ENCODE data around the gene TMEM147.

The TMEM147 gene

GRCh38 chr19:35562336-35562735, 16.9 kb downstream of the TMEM147 start:
- 69 to 71% methylated on average over 17 of the region's 17 CpGs for WGBS, 2 experiments
- no peaks in the 10 kb centered on the region for H3K9me3 ChIP-seq (ENCODE audit: control insufficient read depth, low read length)
- peaks cover 34% of the 10 kb centered on the region for H3K27me3 ChIP-seq (ENCODE audit: control insufficient read depth, insufficient read depth, low read length, poor library complexity, severe bottlenecking)
- H3K36me3 ChIP-seq (ENCODE audit: control insufficient read depth, insufficient read depth, low read length): no peaks in the 10 kb centered on the region
- H3K4me3 ChIP-seq (ENCODE audit: insufficient read depth, low read depth, low read length): no peak overlapping the region
- no peak overlapping the region for H3K27ac ChIP-seq (ENCODE audit: insufficient read depth, low read depth, low read length, poor library complexity, severe bottlenecking)
- no peaks in the 10 kb centered on the region for H3K4me1 ChIP-seq (ENCODE audit: control insufficient read depth, insufficient read depth, low read length)

- no peak overlapping the region for H3K27ac ChIP-seq (ENCODE audit: insufficient read depth, low read depth, low read length, poor library complexity, severe bottlenecking)
- no peaks in the 10 kb centered on the region for H3K4me1 ChIP-seq (ENCODE audit: control insufficient read depth, insufficient read depth, low read length)
- no peaks in the 10 kb centered on the region for H3K9me3 ChIP-seq (ENCODE audit: control insufficient read depth, low read length)
- H3K27me3 ChIP-seq (ENCODE audit: control insufficient read depth, insufficient read depth, low read length, poor library complexity, severe bottlenecking): peaks cover 32% of the 10 kb centered on the region
- WGBS, 2 experiments: 62 to 66% methylated on average over 2 of the region's 2 CpGs
- H3K4me3 ChIP-seq (ENCODE audit: insufficient read depth, low read depth, low read length): no peak overlapping the region
- no peaks in the 10 kb centered on the region for H3K36me3 ChIP-seq (ENCODE audit: control insufficient read depth, insufficient read depth, low read length)
Measured at GRCh38 chr19:35562776-35563175, 17.4 kb downstream of the TMEM147 start.

- no peaks in the 10 kb centered on the region for H3K9me3 ChIP-seq (ENCODE audit: control insufficient read depth, low read length)
- H3K27me3 ChIP-seq (ENCODE audit: control insufficient read depth, insufficient read depth, low read length, poor library complexity, severe bottlenecking): peaks cover 27% of the 10 kb centered on the region
- WGBS, 2 experiments: 83 to 84% methylated on average over 15 of the region's 15 CpGs
- H3K4me1 ChIP-seq (ENCODE audit: control insufficient read depth, insufficient read depth, low read length): no peaks in the 10 kb centered on the region
- no peak within 1 kb of the TSS for H3K27ac ChIP-seq (ENCODE audit: insufficient read depth, low read depth, low read length, poor library complexity, severe bottlenecking)
- no peak within 1 kb of the TSS for H3K4me3 ChIP-seq (ENCODE audit: insufficient read depth, low read depth, low read length)
- H3K36me3 ChIP-seq (ENCODE audit: control insufficient read depth, insufficient read depth, low read length): no peaks in the 10 kb centered on the region
Measured at GRCh38 chr19:35563207-35563829, 17.9 kb downstream of the TMEM147 start, which contains the start of gene ATP4A. Gene ATP4A (minus strand): TSS chr19:35563658. CDS start chr19:35563629, 29 bp downstream.

GRCh38 chr19:35565016-35565856, 19.8 kb downstream of the TMEM147 start:
- H3K27me3 ChIP-seq (ENCODE audit: control insufficient read depth, insufficient read depth, low read length, poor library complexity, severe bottlenecking): peaks cover 8% of the 10 kb centered on the region
- no peaks in the 10 kb centered on the region for H3K9me3 ChIP-seq (ENCODE audit: control insufficient read depth, low read length)
- H3K36me3 ChIP-seq (ENCODE audit: control insufficient read depth, insufficient read depth, low read length): no peaks in the 10 kb centered on the region
- WGBS, 2 experiments: 87 to 89% methylated on average over 12 of the region's 12 CpGs
- no peak overlapping the region for H3K27ac ChIP-seq (ENCODE audit: insufficient read depth, low read depth, low read length, poor library complexity, severe bottlenecking)
- no peaks in the 10 kb centered on the region for H3K4me1 ChIP-seq (ENCODE audit: control insufficient read depth, insufficient read depth, low read length)
- no peak overlapping the region for H3K4me3 ChIP-seq (ENCODE audit: insufficient read depth, low read depth, low read length)

DNA sequence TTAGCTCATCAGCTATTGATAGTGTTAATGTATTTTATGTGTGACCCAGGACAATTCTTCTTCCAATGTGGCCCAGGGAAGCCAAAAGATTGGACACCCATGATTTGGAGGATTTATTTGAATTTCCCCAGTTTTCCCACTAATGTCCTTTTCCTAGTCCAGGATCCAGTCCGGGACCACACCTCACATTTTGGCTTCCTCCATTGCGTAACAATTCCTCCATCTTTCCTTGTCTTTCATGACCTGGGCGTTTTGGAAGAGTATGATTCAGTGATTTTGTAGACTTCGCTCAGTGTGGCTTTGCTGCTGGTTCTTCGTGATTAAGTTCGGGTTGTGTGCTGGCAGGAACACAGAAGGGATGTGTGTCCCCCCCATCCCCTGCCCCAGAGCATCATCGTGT, 21.3 kb downstream of the TMEM147 start:
- H3K27ac ChIP-seq (ENCODE audit: insufficient read depth, low read depth, low read length, poor library complexity, severe bottlenecking): no peak overlapping the region
- H3K27me3 ChIP-seq (ENCODE audit: control insufficient read depth, insufficient read depth, low read length, poor library complexity, severe bottlenecking): no peaks in the 10 kb centered on the region
- H3K9me3 ChIP-seq (ENCODE audit: control insufficient read depth, low read length): no peaks in the 10 kb centered on the region
- H3K4me3 ChIP-seq (ENCODE audit: insufficient read depth, low read depth, low read length): no peak overlapping the region
- H3K36me3 ChIP-seq (ENCODE audit: control insufficient read depth, insufficient read depth, low read length): no peaks in the 10 kb centered on the region
- no peaks in the 10 kb centered on the region for H3K4me1 ChIP-seq (ENCODE audit: control insufficient read depth, insufficient read depth, low read length)
- 87 to 91% methylated on average over 7 of the region's 7 CpGs for WGBS, 2 experiments

DNA sequence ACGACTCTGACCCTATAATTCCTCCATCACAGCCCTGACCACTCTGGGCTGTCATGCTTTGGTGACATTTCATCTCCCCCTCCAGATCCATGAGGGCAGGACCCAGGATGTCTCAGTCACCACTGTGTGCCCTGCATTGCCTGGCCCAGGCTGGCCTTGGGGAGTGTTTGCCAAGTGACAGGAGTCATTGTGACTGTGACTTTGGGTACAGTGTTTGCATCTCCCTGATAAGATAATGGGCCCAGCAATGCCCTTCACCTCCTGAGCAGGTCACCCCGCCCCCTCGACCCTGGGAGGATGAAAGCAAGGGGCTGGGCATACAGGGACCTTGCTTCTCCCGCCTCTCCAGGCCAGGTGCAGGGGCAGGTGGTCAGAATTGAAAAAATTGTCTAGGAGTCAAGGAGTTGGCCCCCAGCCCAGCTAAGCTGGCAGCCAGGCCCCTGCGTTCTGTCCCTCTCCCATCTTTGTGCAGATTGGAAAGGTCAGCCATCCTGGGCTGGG, 23.9 kb downstream of the TMEM147 start:
- H3K4me3 ChIP-seq (ENCODE audit: insufficient read depth, low read depth, low read length): no peak overlapping the region
- no peaks in the 10 kb centered on the region for H3K36me3 ChIP-seq (ENCODE audit: control insufficient read depth, insufficient read depth, low read length)
- H3K27me3 ChIP-seq (ENCODE audit: control insufficient read depth, insufficient read depth, low read length, poor library complexity, severe bottlenecking): no peaks in the 10 kb centered on the region
- no peak overlapping the region for H3K27ac ChIP-seq (ENCODE audit: insufficient read depth, low read depth, low read length, poor library complexity, severe bottlenecking)
- WGBS, 2 experiments: 80 to 82% methylated on average over 5 of the region's 5 CpGs
- H3K9me3 ChIP-seq (ENCODE audit: control insufficient read depth, low read length): no peaks in the 10 kb centered on the region
- H3K4me1 ChIP-seq (ENCODE audit: control insufficient read depth, insufficient read depth, low read length): no peaks in the 10 kb centered on the region

GRCh38 chr19:35571406-35571965, 26.1 kb downstream of the TMEM147 start:
- 88 to 94% methylated on average over 1 of the region's 1 CpG for WGBS, 2 experiments

DNA sequence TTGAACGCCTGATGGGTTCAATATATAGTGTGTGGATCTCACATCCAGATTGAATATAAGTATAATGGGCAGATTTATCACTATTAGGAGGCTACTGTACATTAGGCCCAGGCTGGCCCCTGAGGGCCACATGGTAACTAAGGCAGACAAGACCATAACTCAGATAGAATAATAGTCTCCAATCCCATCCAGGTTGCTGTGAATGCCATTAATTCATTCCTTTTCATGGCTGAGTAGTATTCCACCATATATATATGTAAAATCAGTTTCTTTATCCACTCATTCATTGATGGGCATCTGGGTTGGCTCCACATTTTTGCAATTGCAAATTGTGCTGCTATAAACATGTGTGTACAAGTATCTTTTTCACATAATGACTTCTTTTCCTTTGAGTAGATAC, 32.5 kb downstream of the TMEM147 start:
- WGBS, 2 experiments: 82 to 89% methylated on average over 1 of the region's 1 CpG
- no peak overlapping the region for H3K4me3 ChIP-seq (ENCODE audit: insufficient read depth, low read depth, low read length)
- no peaks in the 10 kb centered on the region for H3K4me1 ChIP-seq (ENCODE audit: control insufficient read depth, insufficient read depth, low read length)

More at GRCh38 chr19:35571406-35571965, 26.1 kb downstream of the TMEM147 start:
- H3K4me1 ChIP-seq (ENCODE audit: control insufficient read depth, insufficient read depth, low read length): no peaks in the 10 kb centered on the region
- no peaks in the 10 kb centered on the region for H3K36me3 ChIP-seq (ENCODE audit: control insufficient read depth, insufficient read depth, low read length)
- no peaks in the 10 kb centered on the region for H3K9me3 ChIP-seq (ENCODE audit: control insufficient read depth, low read length)
- no peak overlapping the region for H3K4me3 ChIP-seq (ENCODE audit: insufficient read depth, low read depth, low read length)
- H3K27ac ChIP-seq (ENCODE audit: insufficient read depth, low read depth, low read length, poor library complexity, severe bottlenecking): no peak overlapping the region
- no peaks in the 10 kb centered on the region for H3K27me3 ChIP-seq (ENCODE audit: control insufficient read depth, insufficient read depth, low read length, poor library complexity, severe bottlenecking)

GRCh38 chr19:35578707-35579106, 33.3 kb downstream of the TMEM147 start:
- no peak overlapping the region for H3K27ac ChIP-seq (ENCODE audit: insufficient read depth, low read depth, low read length, poor library complexity, severe bottlenecking)
- no peaks in the 10 kb centered on the region for H3K9me3 ChIP-seq (ENCODE audit: control insufficient read depth, low read length)
- no peaks in the 10 kb centered on the region for H3K36me3 ChIP-seq (ENCODE audit: control insufficient read depth, insufficient read depth, low read length)
- H3K27me3 ChIP-seq (ENCODE audit: control insufficient read depth, insufficient read depth, low read length, poor library complexity, severe bottlenecking): no peaks in the 10 kb centered on the region
- H3K4me1 ChIP-seq (ENCODE audit: control insufficient read depth, insufficient read depth, low read length): no peaks in the 10 kb centered on the region
- no peak overlapping the region for H3K4me3 ChIP-seq (ENCODE audit: insufficient read depth, low read depth, low read length)
- 79 to 83% methylated on average over 7 of the region's 7 CpGs for WGBS, 2 experiments

More for the DNA sequence above, 32.5 kb downstream of the TMEM147 start:
- Histone ChIP-seq H3K27me3 (ENCODE audit: control insufficient read depth, insufficient read depth, low read length, poor library complexity, severe bottlenecking) (no peaks in the 10 kb centered on the region), H3K9me3 (ENCODE audit: control insufficient read depth, low read length) (no peaks in the 10 kb centered on the region), H3K36me3 (ENCODE audit: control insufficient read depth, insufficient read depth, low read length) (no peaks in the 10 kb centered on the region), H3K27ac (ENCODE audit: insufficient read depth, low read depth, low read length, poor library complexity, severe bottlenecking) (no peak overlapping the region)

GRCh38 chr19:35582760-35583159, 37.3 kb downstream of the TMEM147 start:
- 85 to 88% methylated on average over 1 of the region's 1 CpG for WGBS, 2 experiments
- no peak overlapping the region for H3K27ac ChIP-seq (ENCODE audit: insufficient read depth, low read depth, low read length, poor library complexity, severe bottlenecking)
- no peaks in the 10 kb centered on the region for H3K4me1 ChIP-seq (ENCODE audit: control insufficient read depth, insufficient read depth, low read length)
- H3K9me3 ChIP-seq (ENCODE audit: control insufficient read depth, low read length): no peaks in the 10 kb centered on the region
- no peaks in the 10 kb centered on the region for H3K36me3 ChIP-seq (ENCODE audit: control insufficient read depth, insufficient read depth, low read length)
- H3K4me3 ChIP-seq (ENCODE audit: insufficient read depth, low read depth, low read length): no peak overlapping the region
- peaks cover 8% of the 10 kb centered on the region for H3K27me3 ChIP-seq (ENCODE audit: control insufficient read depth, insufficient read depth, low read length, poor library complexity, severe bottlenecking)

All from ectodermal cell (in vitro differentiated cells).